Retinal pigment epithelial cell (primary cell): ENCODE results near the gene EPN3.

Experiments
- DNase-seq: peaks from one replicate; pipeline ENCODE4 v3.0.0-alpha.2; 2010; ENCODE audit warnings: low read depth
- H3K4me3 ChIP-seq: 2 replicates; pipeline ENCODE4 v1.5.1; 2011; ENCODE audit warnings: mild to moderate bottlenecking, low read length, control low read depth, moderate library complexity
- CTCF ChIP-seq: conservative IDR thresholded peaks from 2 replicates; pipeline ENCODE4 v1.5.1; 2011; ENCODE audit warnings: low read depth, low read length, control low read depth, inconsistent platforms

EPN3 gene

GRCh38 chr17:50545311-50545710 is 12.8 kb downstream of the EPN3 start:
- no peak for TF ChIP-seq CTCF
- DNase-seq: no peak

GRCh38 chr17:50546701-50547034 is 14.1 kb downstream of the EPN3 start:
- no peak overlapping the region for H3K4me3 ChIP-seq
- no peak for TF ChIP-seq CTCF

More at GRCh38 chr17:50545311-50545710, 12.8 kb downstream of the EPN3 start:
- H3K4me3 ChIP-seq: no peak overlapping the region

GRCh38 chr17:50547035-50547735 is 14.7 kb downstream of the EPN3 start, which contains the start of gene SPATA20:
TSS of gene SPATA20 (plus strand) at chr17:50547174. CDS start at chr17:50547209, 35 bp downstream.
- peak within 1 kb of the TSS; percentile 53 for H3K4me3 ChIP-seq
- DNase-seq: peak; percentile 49
- peak; percentile 93 for TF ChIP-seq CTCF

More at GRCh38 chr17:50546701-50547034, 14.1 kb downstream of the EPN3 start:
- no peak for DNase-seq

- H3K4me3 ChIP-seq: peak overlapping the region; percentile 53
- no peak for TF ChIP-seq CTCF
Measured at GRCh38 chr17:50547736-50548083, 15.2 kb downstream of the EPN3 start.

GRCh38 chr17:50548831-50549230 is 16.3 kb downstream of the EPN3 start:
- TF ChIP-seq CTCF: no peak
- DNase-seq: no peak
- no peak overlapping the region for H3K4me3 ChIP-seq

More at GRCh38 chr17:50547736-50548083, 15.2 kb downstream of the EPN3 start:
- DNase-seq: no peak

GRCh38 chr17:50549256-50549941 is 16.9 kb downstream of the EPN3 start:
- DNase-seq: no peak
- H3K4me3 ChIP-seq: no peak overlapping the region
- no peak for TF ChIP-seq CTCF

- DNase-seq: no peak
- H3K4me3 ChIP-seq: no peak overlapping the region
- TF ChIP-seq CTCF: no peak
Measured at GRCh38 chr17:50549969-50550368, 17.4 kb downstream of the EPN3 start.
